ENCODE results near the gene LTBP2. TPM values are rescaled to one million over a fixed set of nuclear protein-coding genes. Genes with fewer than 3 reads are reported as not detected.

LTBP2 gene
- total RNA-seq, 3 donors from 2014 or later: 0.21 to 0.35 (median 0.30) TPM

- H3K4me3 Mint-ChIP-seq: no peak overlapping the region
- no peaks in the 10 kb centered on the region for H3K4me1 Mint-ChIP-seq (ENCODE audit: low read depth)
- H3K36me3 Mint-ChIP-seq (ENCODE audit: insufficient read depth): no peaks in the 10 kb centered on the region
These were observed 87.8 kb downstream of the LTBP2 start for GRCh38 chr14:74524076-74524811.

GRCh38 chr14:74522740-74523139 is 89.3 kb downstream of the LTBP2 start:
- no peaks in the 10 kb centered on the region for H3K36me3 Mint-ChIP-seq (ENCODE audit: insufficient read depth)
- ATAC-seq (no peak), DNase-seq (no peak)
- no peaks in the 10 kb centered on the region for H3K4me1 Mint-ChIP-seq (ENCODE audit: low read depth)
- H3K4me3 Mint-ChIP-seq: no peak overlapping the region
- peaks cover 4% of the 10 kb centered on the region for H3K27me3 Mint-ChIP-seq (ENCODE audit: low read depth)
- H3K9me3 Mint-ChIP-seq: no peaks in the 10 kb centered on the region

More at GRCh38 chr14:74524076-74524811, 87.8 kb downstream of the LTBP2 start:
- no peak for ATAC-seq
- peaks cover 4% of the 10 kb centered on the region for H3K27me3 Mint-ChIP-seq (ENCODE audit: low read depth)
- DNase-seq: no peak
- H3K9me3 Mint-ChIP-seq: no peaks in the 10 kb centered on the region

- Mint-ChIP-seq H3K9me3 (no peaks in the 10 kb centered on the region), H3K4me1 (ENCODE audit: low read depth) (no peaks in the 10 kb centered on the region), H3K36me3 (ENCODE audit: insufficient read depth) (no peaks in the 10 kb centered on the region), H3K27me3 (ENCODE audit: low read depth) (peaks cover 4% of the 10 kb centered on the region), H3K4me3 (no peak overlapping the region)
- ATAC-seq (no peak), DNase-seq (no peak)
These were observed 90.3 kb downstream of the LTBP2 start for GRCh38 chr14:74521756-74522155.

- no peaks in the 10 kb centered on the region for H3K9me3 Mint-ChIP-seq
- no peak for ATAC-seq
- no peaks in the 10 kb centered on the region for H3K36me3 Mint-ChIP-seq (ENCODE audit: insufficient read depth)
- H3K4me1 Mint-ChIP-seq (ENCODE audit: low read depth): peaks cover 5% of the 10 kb centered on the region
- peaks cover 4% of the 10 kb centered on the region for H3K27me3 Mint-ChIP-seq (ENCODE audit: low read depth)
- DNase-seq: no peak
- no peak overlapping the region for H3K4me3 Mint-ChIP-seq
These were observed 92.5 kb downstream of the LTBP2 start for GRCh38 chr14:74519316-74520074.

- DNase-seq: no peak
- Mint-ChIP-seq H3K4me3 (no peak overlapping the region), H3K9me3 (no peaks in the 10 kb centered on the region), H3K4me1 (ENCODE audit: low read depth) (peaks cover 10% of the 10 kb centered on the region), H3K36me3 (ENCODE audit: insufficient read depth) (no peaks in the 10 kb centered on the region), H3K27me3 (ENCODE audit: low read depth) (peaks cover 6% of the 10 kb centered on the region)
- no peak for ATAC-seq
These were observed 93.8 kb downstream of the LTBP2 start for GRCh38 chr14:74518221-74518620.

- no peak for ATAC-seq
- H3K9me3 Mint-ChIP-seq: no peaks in the 10 kb centered on the region
- H3K4me1 Mint-ChIP-seq (ENCODE audit: low read depth): peaks cover 10% of the 10 kb centered on the region
- peaks cover 6% of the 10 kb centered on the region for H3K27me3 Mint-ChIP-seq (ENCODE audit: low read depth)
- H3K4me3 Mint-ChIP-seq: no peak overlapping the region
- no peaks in the 10 kb centered on the region for H3K36me3 Mint-ChIP-seq (ENCODE audit: insufficient read depth)
- no peak for DNase-seq
These were observed 94.3 kb downstream of the LTBP2 start for GRCh38 chr14:74517731-74518130.

- peaks cover 6% of the 10 kb centered on the region for H3K27me3 Mint-ChIP-seq (ENCODE audit: low read depth)
- H3K4me1 Mint-ChIP-seq (ENCODE audit: low read depth): peaks cover 10% of the 10 kb centered on the region
- DNase-seq (no peak), ATAC-seq (no peak)
- no peaks in the 10 kb centered on the region for H3K9me3 Mint-ChIP-seq
- no peak overlapping the region for H3K4me3 Mint-ChIP-seq
- no peaks in the 10 kb centered on the region for H3K36me3 Mint-ChIP-seq (ENCODE audit: insufficient read depth)
These were observed 95.4 kb downstream of the LTBP2 start for GRCh38 chr14:74516451-74517160.

- H3K36me3 Mint-ChIP-seq (ENCODE audit: insufficient read depth): no peaks in the 10 kb centered on the region
- no peaks in the 10 kb centered on the region for H3K9me3 Mint-ChIP-seq
- peaks cover 10% of the 10 kb centered on the region for H3K27me3 Mint-ChIP-seq (ENCODE audit: low read depth)
- DNase-seq (no peak), ATAC-seq (no peak)
- H3K4me3 Mint-ChIP-seq: no peak overlapping the region
- peaks cover 10% of the 10 kb centered on the region for H3K4me1 Mint-ChIP-seq (ENCODE audit: low read depth)
These were observed 96.1 kb downstream of the LTBP2 start for GRCh38 chr14:74515891-74516412.

GRCh38 chr14:74514471-74514941 is 97.5 kb downstream of the LTBP2 start:
- ATAC-seq: no peak
- H3K4me1 Mint-ChIP-seq (ENCODE audit: low read depth): peaks cover 10% of the 10 kb centered on the region
- H3K9me3 Mint-ChIP-seq: no peaks in the 10 kb centered on the region
- DNase-seq: no peak
- peaks cover 10% of the 10 kb centered on the region for H3K27me3 Mint-ChIP-seq (ENCODE audit: low read depth)
- no peak overlapping the region for H3K4me3 Mint-ChIP-seq
- H3K36me3 Mint-ChIP-seq (ENCODE audit: insufficient read depth): no peaks in the 10 kb centered on the region

- Mint-ChIP-seq H3K27me3 (ENCODE audit: low read depth) (peaks cover 10% of the 10 kb centered on the region), H3K4me3 (no peak overlapping the region), H3K4me1 (ENCODE audit: low read depth) (peaks cover 10% of the 10 kb centered on the region), H3K36me3 (ENCODE audit: insufficient read depth) (no peaks in the 10 kb centered on the region), H3K9me3 (no peaks in the 10 kb centered on the region)
- DNase-seq (no peak), ATAC-seq (no peak)
These were observed 99.8 kb downstream of the LTBP2 start for GRCh38 chr14:74511966-74512830.

- peaks cover 10% of the 10 kb centered on the region for H3K4me1 Mint-ChIP-seq (ENCODE audit: low read depth)
- ATAC-seq (no peak), DNase-seq (no peak)
- peaks cover 10% of the 10 kb centered on the region for H3K27me3 Mint-ChIP-seq (ENCODE audit: low read depth)
- H3K9me3 Mint-ChIP-seq: no peaks in the 10 kb centered on the region
- H3K36me3 Mint-ChIP-seq (ENCODE audit: insufficient read depth): no peaks in the 10 kb centered on the region
- no peak overlapping the region for H3K4me3 Mint-ChIP-seq
These were observed 101.1 kb downstream of the LTBP2 start for GRCh38 chr14:74510959-74511409.

GRCh38 chr14:74510223-74510931 is 101.7 kb downstream of the LTBP2 start:
- DNase-seq: no peak
- Mint-ChIP-seq H3K9me3 (no peaks in the 10 kb centered on the region), H3K4me3 (no peak overlapping the region), H3K36me3 (ENCODE audit: insufficient read depth) (no peaks in the 10 kb centered on the region), H3K27me3 (ENCODE audit: low read depth) (peaks cover 10% of the 10 kb centered on the region), H3K4me1 (ENCODE audit: low read depth) (peaks cover 10% of the 10 kb centered on the region)
- ATAC-seq: no peak

GRCh38 chr14:74509587-74510222 is 102.3 kb downstream of the LTBP2 start:
- ATAC-seq: no peak

More at GRCh38 chr14:74509587-74510222, 102.3 kb downstream of the LTBP2 start:
- peaks cover 7% of the 10 kb centered on the region for H3K4me1 Mint-ChIP-seq (ENCODE audit: low read depth)
- no peak for DNase-seq
- H3K9me3 Mint-ChIP-seq: no peaks in the 10 kb centered on the region
- peaks cover 8% of the 10 kb centered on the region for H3K27me3 Mint-ChIP-seq (ENCODE audit: low read depth)
- no peak overlapping the region for H3K4me3 Mint-ChIP-seq
- H3K36me3 Mint-ChIP-seq (ENCODE audit: insufficient read depth): no peaks in the 10 kb centered on the region
